Activated T-helper 2 cell treated with anti-CD3 and anti-CD28 coated beads, Interferon-gamma antibody, Interleukin-2, Interleukin-4, amounts not matched to agents 10 μg/mL and 5 μg/mL and 100 μg/mL, durations not matched to agents 14 hours and 24 hours and 36 hours (primary cell): ENCODE results near the gene CCDC97. TPM values are rescaled to one million over a fixed set of nuclear protein-coding genes. Genes with fewer than 3 reads are reported as not detected.

Source experiments
- DNase-seq: peaks from one replicate; pipeline ENCODE4 v3.0.0; 2021; ENCODE audit warnings: low spot score
- H3K27ac Mint-ChIP-seq: one replicate; pipeline ENCODE4 v1.8.0; 2021; ENCODE audit warnings: mixed read lengths
- H3K27me3 Mint-ChIP-seq: one replicate; pipeline ENCODE4 v1.8.0; 2021; ENCODE audit warnings: low read depth, mixed read lengths
- H3K36me3 Mint-ChIP-seq: one replicate; pipeline ENCODE4 v1.8.0; 2021; ENCODE audit warnings: low read depth, mixed read lengths
- H3K4me1 Mint-ChIP-seq: one replicate; pipeline ENCODE4 v1.8.0; 2021; ENCODE audit warnings: low read depth, mixed read lengths
- H3K4me3 Mint-ChIP-seq: one replicate; pipeline ENCODE4 v1.8.0; 2021; ENCODE audit warnings: low read depth, mild to moderate bottlenecking, moderate library complexity, mixed read lengths
- H3K9me3 Mint-ChIP-seq: one replicate; pipeline ENCODE4 v1.8.0; 2021; ENCODE audit warnings: mixed read lengths
- intact Hi-C: fragments of 100-400 bp; cut with micrococcal nuclease; formaldehyde crosslinking; loops from one replicate; pipeline ENCODE4 v1.15.1; 2023
- total RNA-seq: library from RNA; stranded (reverse); gene quantifications from 2 replicates; pipeline ENCODE4 v1.2.3, GENCODE V29; 2022

Gene CCDC97
- total RNA-seq, 1 donor from 2014 or later = 34.4 TPM

- H3K36me3 Mint-ChIP-seq = peaks cover 63% of the 10 kb centered on the region
- intact Hi-C loops = no loop called here
- H3K4me3 Mint-ChIP-seq = no peak overlapping the region
- DNase-seq = no peak
- H3K27ac Mint-ChIP-seq = peak overlapping the region; percentile 63
- H3K9me3 Mint-ChIP-seq = no peaks in the 10 kb centered on the region
- H3K27me3 Mint-ChIP-seq = no peaks in the 10 kb centered on the region
- peaks cover 43% of the 10 kb centered on the region for H3K4me1 Mint-ChIP-seq
Observed at GRCh38 chr19:41325640-41325946, 15.6 kb downstream of the CCDC97 start.

- Mint-ChIP-seq H3K27ac (peak overlapping the region; percentile 94), H3K9me3 (no peaks in the 10 kb centered on the region), H3K27me3 (no peaks in the 10 kb centered on the region), H3K36me3 (peaks cover 62% of the 10 kb centered on the region), H3K4me3 (peak overlapping the region; percentile 58), H3K4me1 (peaks cover 44% of the 10 kb centered on the region)
- no peak for DNase-seq
- intact Hi-C loops = loop anchor here (2.0 kb wide), 1 partner anchor 15 kb away; the partner anchor contains the start of gene CCDC97
Observed at GRCh38 chr19:41325947-41326706, 16.2 kb downstream of the CCDC97 start.

- Mint-ChIP-seq H3K27ac (peak overlapping the region; percentile 94), H3K4me1 (peaks cover 51% of the 10 kb centered on the region), H3K9me3 (no peaks in the 10 kb centered on the region), H3K36me3 (peaks cover 68% of the 10 kb centered on the region), H3K4me3 (peak overlapping the region; percentile 58), H3K27me3 (no peaks in the 10 kb centered on the region)
- DNase-seq = no peak
- intact Hi-C loops = loop anchor here (2.0 kb wide), 1 partner anchor 16 kb away; the partner anchor contains the start of gene CCDC97
Observed at GRCh38 chr19:41327076-41327575, 17.2 kb downstream of the CCDC97 start.

GRCh38 chr19:41327576-41328156 lies 17.7 kb downstream of the CCDC97 start:
- H3K4me1 Mint-ChIP-seq = peaks cover 50% of the 10 kb centered on the region
- peak overlapping the region; percentile 73 for H3K4me3 Mint-ChIP-seq
- peaks cover 70% of the 10 kb centered on the region for H3K36me3 Mint-ChIP-seq
- H3K27me3 Mint-ChIP-seq = no peaks in the 10 kb centered on the region
- no peaks in the 10 kb centered on the region for H3K9me3 Mint-ChIP-seq
- H3K27ac Mint-ChIP-seq = peak overlapping the region; percentile 92
- DNase-seq = peak; percentile 68
- intact Hi-C loops = loop anchor here (1.0 to 2.0 kb wide), 2 partner anchors 17 to 24 kb away; partner anchors contain the start of gene CCDC97

- H3K27me3 Mint-ChIP-seq = no peaks in the 10 kb centered on the region
- DNase-seq = peak; percentile 47
- peak overlapping the region; percentile 92 for H3K27ac Mint-ChIP-seq
- intact Hi-C loops = loop anchor here (1.0 kb wide), 1 partner anchor 23 kb away; no protein-coding TSS in a partner anchor
- H3K36me3 Mint-ChIP-seq = peaks cover 67% of the 10 kb centered on the region
- peak overlapping the region; percentile 73 for H3K4me3 Mint-ChIP-seq
- H3K4me1 Mint-ChIP-seq = peaks cover 44% of the 10 kb centered on the region
- no peaks in the 10 kb centered on the region for H3K9me3 Mint-ChIP-seq
Observed at GRCh38 chr19:41328157-41328841, 18.3 kb downstream of the CCDC97 start.

GRCh38 chr19:41328842-41329225 lies 18.9 kb downstream of the CCDC97 start:
- Mint-ChIP-seq H3K9me3 (no peaks in the 10 kb centered on the region), H3K27ac (peak overlapping the region; percentile 92), H3K4me3 (peak overlapping the region; percentile 73), H3K4me1 (peaks cover 46% of the 10 kb centered on the region), H3K27me3 (no peaks in the 10 kb centered on the region), H3K36me3 (peaks cover 71% of the 10 kb centered on the region)
- intact Hi-C loops = loop anchor here (1.0 kb wide), 1 partner anchor 22 kb away; no protein-coding TSS in a partner anchor
- DNase-seq = no peak

- peak overlapping the region; percentile 68 for H3K27ac Mint-ChIP-seq
- H3K4me1 Mint-ChIP-seq = peaks cover 44% of the 10 kb centered on the region
- DNase-seq = no peak
- no peak overlapping the region for H3K4me3 Mint-ChIP-seq
- intact Hi-C loops = no loop called here
- H3K27me3 Mint-ChIP-seq = no peaks in the 10 kb centered on the region
- no peaks in the 10 kb centered on the region for H3K9me3 Mint-ChIP-seq
- peaks cover 68% of the 10 kb centered on the region for H3K36me3 Mint-ChIP-seq
Observed at GRCh38 chr19:41330481-41330880, 20.5 kb downstream of the CCDC97 start.

GRCh38 chr19:41330946-41331678 lies 21.1 kb downstream of the CCDC97 start:
- no peak overlapping the region for H3K4me3 Mint-ChIP-seq
- no peaks in the 10 kb centered on the region for H3K9me3 Mint-ChIP-seq
- DNase-seq = no peak
- peaks cover 68% of the 10 kb centered on the region for H3K36me3 Mint-ChIP-seq
- intact Hi-C loops = no loop called here
- no peaks in the 10 kb centered on the region for H3K27me3 Mint-ChIP-seq
- peaks cover 43% of the 10 kb centered on the region for H3K4me1 Mint-ChIP-seq
- H3K27ac Mint-ChIP-seq = no peak overlapping the region

- H3K27ac Mint-ChIP-seq = no peak overlapping the region
- no peak overlapping the region for H3K4me3 Mint-ChIP-seq
- no peak for DNase-seq
- H3K4me1 Mint-ChIP-seq = peaks cover 34% of the 10 kb centered on the region
- no peaks in the 10 kb centered on the region for H3K9me3 Mint-ChIP-seq
- no peaks in the 10 kb centered on the region for H3K27me3 Mint-ChIP-seq
- peaks cover 65% of the 10 kb centered on the region for H3K36me3 Mint-ChIP-seq
- intact Hi-C loops = no loop called here
Observed at GRCh38 chr19:41332000-41332399, 22.0 kb downstream of the CCDC97 start.

- DNase-seq = no peak
- peak overlapping the region; percentile 34 for H3K27ac Mint-ChIP-seq
- intact Hi-C loops = no loop called here
- H3K9me3 Mint-ChIP-seq = no peaks in the 10 kb centered on the region
- H3K4me1 Mint-ChIP-seq = peaks cover 32% of the 10 kb centered on the region
- no peaks in the 10 kb centered on the region for H3K27me3 Mint-ChIP-seq
- H3K36me3 Mint-ChIP-seq = peaks cover 67% of the 10 kb centered on the region
- H3K4me3 Mint-ChIP-seq = no peak overlapping the region
Observed at GRCh38 chr19:41332468-41332867, 22.5 kb downstream of the CCDC97 start.

GRCh38 chr19:41334793-41335192 lies 24.8 kb downstream of the CCDC97 start:
- H3K27me3 Mint-ChIP-seq = no peaks in the 10 kb centered on the region
- H3K27ac Mint-ChIP-seq = peak overlapping the region; percentile 43
- no peaks in the 10 kb centered on the region for H3K9me3 Mint-ChIP-seq
- H3K36me3 Mint-ChIP-seq = peaks cover 65% of the 10 kb centered on the region
- DNase-seq = no peak
- H3K4me3 Mint-ChIP-seq = no peak overlapping the region
- intact Hi-C loops = no loop called here
- H3K4me1 Mint-ChIP-seq = peaks cover 21% of the 10 kb centered on the region

- Mint-ChIP-seq H3K36me3 (peaks cover 66% of the 10 kb centered on the region), H3K9me3 (no peaks in the 10 kb centered on the region), H3K27me3 (no peaks in the 10 kb centered on the region), H3K27ac (no peak overlapping the region), H3K4me3 (no peak overlapping the region), H3K4me1 (peaks cover 20% of the 10 kb centered on the region)
- intact Hi-C loops = no loop called here
- no peak for DNase-seq
Observed at GRCh38 chr19:41335467-41335866, 25.5 kb downstream of the CCDC97 start.
